Body of pancreas (tissue), 4 donors: ENCODE results near the gene ZBTB38. TPM values are rescaled to one million over a fixed set of nuclear protein-coding genes. Genes with fewer than 3 reads are reported as not detected.

ENCODE experiments used
- ATAC-seq: fragments of 150-250 bp; one replicate; pipeline ENCODE4 v1.9.1; 2016
- DNase-seq, 4 donors: peaks; one replicate each; pipeline ENCODE4 v3.0.0-alpha.2; 2019
- H3K27ac ChIP-seq, 4 donors: fragments of 200-600 bp; sonication (generic); 1 replicate in 3 of 4; 2 replicates in 1 of 4; pipeline versions ENCODE4 v1.5.1 to v1.6.1; 2016 to 2019; ENCODE audit warnings: mild to moderate bottlenecking in 1 of 4, mixed read lengths in 1 of 4, moderate library complexity in 1 of 4
- H3K27me3 ChIP-seq, 2 donors: fragments of 200-600 bp; sonication (generic); one replicate each; pipeline ENCODE4 v1.6.0; 2016; ENCODE audit warnings: mild to moderate bottlenecking in 1 of 2
- H3K36me3 ChIP-seq, 2 donors: fragments of 200-600 bp; sonication (generic); replicated peaks in 1 of 2; 2 replicates each; pipeline ENCODE4 v1.5.1; 2016; ENCODE audit warnings: low read depth in 2 of 2; ENCODE audit not compliant: insufficient read depth in 1 of 2
- H3K4me1 ChIP-seq: fragments of 200-600 bp; sonication (generic); one replicate; pipeline ENCODE4 v1.6.0; 2016
- H3K4me3 ChIP-seq, 2 donors: fragments of 200-600 bp; sonication (generic); 1 replicate in 1 of 2; 2 replicates in 1 of 2; pipeline ENCODE4 v1.5.1; 2016 to 2019
- H3K9me3 ChIP-seq, 3 donors: fragments of 200-600 bp; sonication (generic); 1 replicate in 2 of 3; 2 replicates in 1 of 3; pipeline ENCODE4 v1.5.1; 2016
- POLR2A ChIP-seq, 3 donors: fragments of 450-650 bp; IDR thresholded peaks; one replicate each; pipeline ENCODE4 v1.6.1; 2016; ENCODE audit warnings: antibody characterized with exemption in 3 of 3, mild to moderate bottlenecking in 2 of 3
- WGBS, 2 donors: methylation state at CpG; one replicate each; pipeline ENCODE4 v1.1.5; 2017; 5-methylcytosine and 5-hydroxymethylcytosine counted together
- intact Hi-C: fragments of 100-400 bp; cut with DNase I; formaldehyde crosslinking; loops from one replicate; pipeline ENCODE4 v1.15.1; 2023
- total RNA-seq, 2 donors: library from RNA; depleted of rRNA; stranded (reverse); fragments of >200 nt; gene quantifications; one replicate each; pipeline ENCODE4 v1.1.0, GENCODE V29; 2016
- TF ChIP-seq, protein P1 (sequence below), 7 experiments: fragments of 450-650 bp in 4 of 7; fragments of 200-600 bp in 3 of 7; sonication (generic) in 3 of 7; IDR thresholded peaks; one replicate each; pipeline ENCODE4 v1.5.1; 2016 to 2019; ENCODE audit warnings: antibody characterized with exemption in 7 of 7

The ZBTB38 gene
- total RNA-seq, 2 donors from 2014 or later, result 48.5 to 60.4 TPM

DNA sequence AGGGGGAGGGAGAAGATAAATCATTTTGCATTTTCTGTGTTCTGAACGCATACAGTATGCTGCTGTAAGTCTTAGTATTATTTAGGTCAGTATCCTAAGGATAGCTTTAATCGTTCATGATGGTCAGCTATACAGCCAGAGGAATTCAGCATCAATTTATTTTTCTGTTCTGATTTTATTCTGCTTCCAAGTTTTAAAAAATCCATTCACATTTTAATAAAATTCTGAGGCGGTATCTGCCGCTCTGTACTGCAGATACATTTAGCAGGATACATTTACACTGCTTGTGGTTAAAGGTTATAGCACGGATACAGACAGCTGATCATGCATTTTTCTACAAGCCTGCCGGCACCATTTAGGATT is 17.8 kb downstream of the ZBTB38 start:
- Histone ChIP-seq H3K27me3 (no peaks in the 10 kb centered on the region), H3K27ac (no peak overlapping the region), H3K36me3 (no peaks in the 10 kb centered on the region), H3K9me3 (no peaks in the 10 kb centered on the region), H3K4me1 (peaks cover 10% of the 10 kb centered on the region), H3K4me3 (no peak overlapping the region)
- no peak for ATAC-seq
- no peak for TF ChIP-seq POLR2A (IDR thresholded peaks at IDR 0.05)
- TF ChIP-seq, protein P1, sequence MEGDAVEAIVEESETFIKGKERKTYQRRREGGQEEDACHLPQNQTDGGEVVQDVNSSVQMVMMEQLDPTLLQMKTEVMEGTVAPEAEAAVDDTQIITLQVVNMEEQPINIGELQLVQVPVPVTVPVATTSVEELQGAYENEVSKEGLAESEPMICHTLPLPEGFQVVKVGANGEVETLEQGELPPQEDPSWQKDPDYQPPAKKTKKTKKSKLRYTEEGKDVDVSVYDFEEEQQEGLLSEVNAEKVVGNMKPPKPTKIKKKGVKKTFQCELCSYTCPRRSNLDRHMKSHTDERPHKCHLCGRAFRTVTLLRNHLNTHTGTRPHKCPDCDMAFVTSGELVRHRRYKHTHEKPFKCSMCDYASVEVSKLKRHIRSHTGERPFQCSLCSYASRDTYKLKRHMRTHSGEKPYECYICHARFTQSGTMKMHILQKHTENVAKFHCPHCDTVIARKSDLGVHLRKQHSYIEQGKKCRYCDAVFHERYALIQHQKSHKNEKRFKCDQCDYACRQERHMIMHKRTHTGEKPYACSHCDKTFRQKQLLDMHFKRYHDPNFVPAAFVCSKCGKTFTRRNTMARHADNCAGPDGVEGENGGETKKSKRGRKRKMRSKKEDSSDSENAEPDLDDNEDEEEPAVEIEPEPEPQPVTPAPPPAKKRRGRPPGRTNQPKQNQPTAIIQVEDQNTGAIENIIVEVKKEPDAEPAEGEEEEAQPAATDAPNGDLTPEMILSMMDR (IDR thresholded peaks at IDR 0.05), result no peak
- 80 to 92% methylated on average over 6 of the region's 6 CpGs for WGBS, 2 donors
- no peak for DNase-seq
- intact Hi-C loops, result no loop called here

DNA sequence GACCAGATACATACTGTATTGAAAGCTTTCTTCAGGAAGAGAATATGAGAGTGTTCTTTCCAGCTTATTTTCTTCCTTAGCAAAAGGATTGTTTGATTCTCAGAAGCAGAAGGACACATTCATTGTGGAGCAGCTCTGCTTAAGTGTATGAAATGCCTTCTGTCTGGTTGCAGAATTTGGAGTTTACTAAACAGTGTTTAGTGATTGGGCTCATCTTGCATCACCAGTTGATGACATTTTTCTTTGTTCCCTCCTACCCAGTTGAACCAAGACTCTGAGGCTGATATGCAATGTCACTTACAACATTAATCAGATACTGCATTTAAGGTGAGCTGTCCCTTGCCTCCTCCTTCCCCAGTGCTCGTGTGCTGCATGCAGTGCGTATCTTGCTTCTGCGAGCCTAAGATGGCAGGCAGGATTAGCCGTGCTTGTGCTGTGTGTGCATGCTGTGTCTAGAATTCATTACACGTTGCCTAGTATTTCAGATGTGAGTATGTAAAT is 18.4 kb downstream of the ZBTB38 start:
- ATAC-seq, result no peak
- no peak overlapping the region for H3K4me3 ChIP-seq

DNA sequence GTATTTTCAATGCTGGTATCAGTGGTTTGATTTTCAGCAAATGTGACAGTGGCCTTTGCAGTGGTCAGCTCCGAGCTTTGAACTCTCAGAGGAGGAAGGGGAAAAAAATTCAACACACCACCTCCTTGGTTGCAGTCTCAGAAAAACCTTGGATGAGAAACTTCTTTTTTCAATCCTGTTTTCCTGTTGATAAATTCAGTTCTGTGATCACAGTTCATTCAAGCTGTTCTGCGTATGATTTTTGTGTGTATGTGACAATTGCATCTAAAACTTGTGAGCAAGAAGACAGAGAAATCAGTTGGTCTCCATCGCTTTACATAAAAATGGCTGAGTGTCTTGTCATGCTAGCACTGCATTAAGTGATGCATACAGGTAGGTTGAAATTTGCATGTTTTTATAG is 19.2 kb downstream of the ZBTB38 start:
- Histone ChIP-seq H3K36me3 (no peaks in the 10 kb centered on the region), H3K27me3 (no peaks in the 10 kb centered on the region), H3K9me3 (no peaks in the 10 kb centered on the region), H3K4me3 (no peak overlapping the region), H3K4me1 (peaks cover 17% of the 10 kb centered on the region), H3K27ac (no peak overlapping the region)
- WGBS, 2 donors, result 88 to 94% methylated on average over 3 of the region's 3 CpGs
- intact Hi-C loops, result no loop called here
- DNase-seq (no peak), ATAC-seq (no peak)
- TF ChIP-seq, protein P1 (IDR thresholded peaks at IDR 0.05), result no peak
- no peak for TF ChIP-seq POLR2A (IDR thresholded peaks at IDR 0.05)

More for the DNA sequence above, 18.4 kb downstream of the ZBTB38 start:
- Histone ChIP-seq H3K4me1 (peaks cover 15% of the 10 kb centered on the region), H3K36me3 (no peaks in the 10 kb centered on the region), H3K27me3 (no peaks in the 10 kb centered on the region), H3K9me3 (no peaks in the 10 kb centered on the region), H3K27ac (no peak overlapping the region)
- no peak for DNase-seq
- WGBS, 2 donors, result 85 to 87% methylated on average over 5 of the region's 5 CpGs
- TF ChIP-seq, protein P1 (IDR thresholded peaks at IDR 0.05), result no peak
- peak in 1 of 3 donors; percentile 16 for TF ChIP-seq POLR2A (IDR thresholded peaks at IDR 0.05)
- intact Hi-C loops, result no loop called here

DNA sequence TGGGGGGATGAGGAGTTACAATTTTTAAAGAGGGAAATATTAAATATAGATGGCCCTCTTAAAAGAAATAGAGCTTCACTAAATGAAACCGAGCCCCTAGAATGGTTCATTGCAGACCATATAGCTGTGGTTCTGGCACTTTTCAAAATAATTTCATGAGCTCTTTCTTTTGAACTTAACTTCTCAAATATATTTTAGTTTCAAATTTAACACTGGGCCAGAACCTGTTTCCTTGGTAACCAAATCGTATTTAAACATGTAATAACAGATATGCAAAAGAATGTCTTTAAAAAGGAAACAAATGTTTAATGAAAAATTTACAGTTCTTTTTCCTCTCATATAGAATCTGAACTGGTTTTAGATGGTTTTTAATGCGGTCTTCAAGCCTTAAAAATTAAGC is 20.1 kb downstream of the ZBTB38 start:
- Histone ChIP-seq H3K27ac (peak overlapping the region in 2 of 4 donors; percentile 33 to 51), H3K4me3 (no peak overlapping the region)
- no peak for DNase-seq

More for the DNA sequence above, 20.1 kb downstream of the ZBTB38 start:
- intact Hi-C loops, result no loop called here
- H3K27me3 ChIP-seq, result no peaks in the 10 kb centered on the region
- peaks cover 17% of the 10 kb centered on the region for H3K4me1 ChIP-seq
- 58% methylated on average over 3 of the region's 3 CpGs for WGBS, 2 donors
- H3K9me3 ChIP-seq, result no peaks in the 10 kb centered on the region
- no peak for TF ChIP-seq POLR2A (IDR thresholded peaks at IDR 0.05)
- TF ChIP-seq, protein P1 (IDR thresholded peaks at IDR 0.05), result no peak
- no peak for ATAC-seq
- H3K36me3 ChIP-seq, result no peaks in the 10 kb centered on the region
